GM18517 (cell line): ENCODE data around the gene KCNC2.

ENCODE experiments used
- ATAC-seq: cut with Tn5 transposase; IDR thresholded peaks from one replicate; pipeline ENCODE4 v1.9.1; 2021; ENCODE audit warnings: mild to moderate bottlenecking, moderate library complexity; ENCODE audit not compliant: unreplicated experiment

KCNC2 gene

DNA sequence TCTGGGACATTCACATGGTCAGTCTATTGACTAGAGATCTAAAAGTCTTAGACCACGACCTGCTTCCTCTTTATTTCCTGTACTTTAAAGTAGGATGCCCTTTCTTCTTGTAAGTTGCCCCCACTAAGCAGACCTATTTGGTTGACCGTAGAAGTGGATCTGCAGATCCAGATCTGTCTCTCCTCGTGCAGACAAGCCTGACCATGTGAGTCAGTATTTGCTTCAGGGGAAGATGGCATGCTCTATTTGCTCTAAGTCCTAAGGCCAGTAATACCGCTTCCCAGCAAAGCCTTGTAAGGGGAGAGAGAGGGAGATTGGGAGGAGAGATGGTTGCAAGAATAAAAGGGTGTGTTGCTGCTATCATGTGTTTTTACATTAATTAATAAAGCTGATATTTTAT lies 46.8 kb downstream of the KCNC2 start:
- ATAC-seq: no peak

- no peak for ATAC-seq
Measured at GRCh38 chr12:75161488-75161887, 48.2 kb downstream of the KCNC2 start.

DNA sequence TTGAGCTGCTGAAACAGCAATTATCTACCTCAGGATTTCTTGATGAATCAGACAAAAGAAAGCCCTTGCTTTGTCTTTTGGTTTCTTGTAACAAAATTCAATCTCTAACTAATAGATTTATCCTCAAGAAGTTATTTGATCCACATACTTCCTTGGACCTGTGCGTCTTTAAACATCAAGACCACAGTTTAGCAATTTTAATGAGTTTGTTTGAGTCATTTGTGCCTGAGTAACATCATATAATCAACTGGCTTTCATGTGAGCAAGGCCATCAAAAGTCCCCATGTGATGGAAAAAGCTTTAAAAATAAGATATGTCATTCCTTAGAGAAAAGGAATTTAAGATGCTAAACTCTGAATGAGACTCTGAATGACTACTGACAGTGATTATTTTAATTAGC lies 52.3 kb downstream of the KCNC2 start:
- no peak for ATAC-seq

DNA sequence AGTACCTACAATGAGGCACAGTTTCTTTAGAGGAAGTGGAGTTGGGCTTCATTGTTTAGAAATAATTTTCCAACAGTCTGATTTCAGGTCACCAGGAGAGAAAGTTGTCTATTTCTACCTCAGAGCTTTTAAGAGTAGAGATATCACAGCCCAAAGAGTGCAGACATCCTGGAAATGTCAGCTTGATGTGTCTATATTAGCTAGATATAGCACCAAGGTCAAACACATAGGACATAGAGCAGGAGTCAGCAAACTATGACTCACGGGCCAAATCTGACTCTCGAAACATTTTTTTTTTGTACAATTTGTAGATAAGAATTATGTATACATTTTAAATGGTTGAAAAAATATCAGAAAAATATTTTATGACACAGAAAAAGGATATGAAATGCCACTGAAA lies 53.7 kb downstream of the KCNC2 start:
- ATAC-seq: no peak

- no peak for ATAC-seq
Measured at GRCh38 chr12:75154388-75154787, 55.3 kb downstream of the KCNC2 start.

DNA sequence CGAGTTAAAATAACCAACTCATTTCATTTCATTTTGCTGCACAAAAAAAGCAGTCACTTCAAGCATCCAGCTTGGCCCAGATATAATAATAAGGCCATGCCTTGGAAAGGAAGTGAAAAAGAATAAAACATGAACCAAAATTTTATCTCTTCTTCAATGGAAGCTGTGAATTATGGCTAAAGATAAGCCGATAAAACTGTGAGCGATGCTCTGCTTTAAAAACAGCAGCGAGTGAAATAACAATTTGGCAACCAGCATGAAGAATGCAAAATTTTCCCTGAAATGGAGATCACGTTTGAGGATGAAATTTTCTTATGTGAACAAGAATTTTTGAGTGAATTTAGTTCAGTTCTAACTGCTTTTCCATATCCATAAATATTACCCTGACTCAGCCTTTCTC lies 70.4 kb downstream of the KCNC2 start:
- ATAC-seq: no peak

DNA sequence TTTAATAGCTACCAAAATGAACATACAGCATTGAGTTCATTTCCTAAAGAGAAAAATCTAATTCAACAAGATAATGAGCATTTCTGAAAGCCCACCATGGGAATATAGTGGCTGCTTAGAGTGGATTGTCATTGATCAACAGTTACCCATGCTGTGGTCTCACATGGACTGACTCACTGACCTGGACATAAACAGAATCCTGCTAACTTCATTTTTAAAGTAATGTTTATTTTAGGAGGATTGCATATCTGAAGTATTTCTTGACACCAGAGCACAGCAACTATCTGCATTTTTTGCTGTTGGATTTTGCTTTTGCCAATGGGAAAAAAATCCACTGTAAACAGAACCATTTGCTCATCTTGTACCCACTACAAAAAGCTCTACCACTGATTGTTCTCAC lies 71.7 kb downstream of the KCNC2 start:
- ATAC-seq: no peak

DNA sequence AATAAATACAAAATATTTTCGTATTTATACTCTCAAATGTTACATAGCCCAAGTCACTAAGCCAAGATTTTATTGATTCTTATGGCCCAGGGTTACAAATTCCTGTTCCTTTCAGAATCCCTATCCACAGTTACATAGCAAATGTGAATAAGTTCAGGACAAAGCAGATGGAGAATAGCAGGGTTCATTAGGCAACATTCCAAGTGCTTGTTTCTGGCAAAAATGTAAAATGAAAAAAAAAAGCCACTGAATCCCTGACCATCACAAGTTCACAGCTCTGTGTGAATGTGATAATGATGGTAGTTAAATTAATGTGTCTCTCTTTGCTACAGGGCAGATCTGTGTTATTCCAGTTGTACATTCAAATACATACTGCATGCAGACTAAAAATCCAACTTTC lies 74.6 kb downstream of the KCNC2 start:
- no peak for ATAC-seq

GRCh38 chr12:75130811-75131210 lies 78.8 kb downstream of the KCNC2 start:
- no peak for ATAC-seq

- no peak for ATAC-seq
Measured at GRCh38 chr12:75129275-75129674, 80.4 kb downstream of the KCNC2 start.

GRCh38 chr12:75121036-75121705 lies 88.5 kb downstream of the KCNC2 start:
- no peak for ATAC-seq

DNA sequence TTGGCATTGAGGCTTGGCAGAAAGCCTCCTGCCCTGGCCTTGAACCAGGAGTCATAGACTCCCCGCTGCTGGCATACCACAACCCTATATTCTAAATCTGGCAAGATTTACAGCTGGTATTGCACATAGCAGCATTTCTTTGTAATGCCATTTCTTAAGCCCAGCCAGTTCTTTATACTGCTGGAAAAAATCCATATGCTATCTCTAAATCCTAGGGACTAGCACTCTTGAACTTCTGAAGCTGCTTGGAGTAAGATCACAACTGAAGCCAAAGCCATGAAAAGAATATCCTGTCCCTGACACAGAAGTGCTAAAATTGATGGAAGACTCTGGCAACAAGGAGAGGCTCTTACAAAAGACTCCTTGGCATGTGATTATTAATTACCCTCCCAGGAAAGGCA lies 89.3 kb downstream of the KCNC2 start:
- no peak for ATAC-seq

DNA sequence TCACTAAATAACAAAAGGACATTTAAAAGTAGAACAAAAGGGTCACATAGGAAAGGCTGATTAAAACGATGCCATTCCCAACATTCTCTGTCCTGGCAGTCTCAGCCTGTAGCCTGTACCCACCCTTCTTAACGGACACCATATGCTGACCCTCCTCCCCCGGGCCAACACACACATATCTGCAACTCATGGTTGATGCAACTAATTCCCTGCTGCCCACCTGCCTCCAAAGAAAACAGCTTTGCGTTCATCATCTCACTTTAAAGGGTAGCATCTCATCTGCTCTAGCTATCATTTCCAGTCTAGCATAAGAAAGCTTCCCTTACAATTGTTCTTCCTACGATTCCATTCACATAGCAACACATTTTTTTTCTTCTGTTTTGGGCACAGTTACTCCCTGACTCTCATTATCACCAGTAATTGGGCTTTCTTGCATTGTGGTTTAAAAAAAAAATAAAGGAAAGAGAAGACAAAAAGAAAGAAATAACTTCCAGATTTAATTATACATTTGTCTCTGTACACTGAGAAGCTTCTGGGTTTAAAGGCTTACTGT lies 92.9 kb downstream of the KCNC2 start:
- ATAC-seq: no peak

- no peak for ATAC-seq
Measured at GRCh38 chr12:75115748-75116147, 93.9 kb downstream of the KCNC2 start.

GRCh38 chr12:75103822-75104221 lies 105.8 kb downstream of the KCNC2 start:
- ATAC-seq: no peak

- no peak for ATAC-seq
Measured at GRCh38 chr12:75101781-75102180, 107.9 kb downstream of the KCNC2 start.

DNA sequence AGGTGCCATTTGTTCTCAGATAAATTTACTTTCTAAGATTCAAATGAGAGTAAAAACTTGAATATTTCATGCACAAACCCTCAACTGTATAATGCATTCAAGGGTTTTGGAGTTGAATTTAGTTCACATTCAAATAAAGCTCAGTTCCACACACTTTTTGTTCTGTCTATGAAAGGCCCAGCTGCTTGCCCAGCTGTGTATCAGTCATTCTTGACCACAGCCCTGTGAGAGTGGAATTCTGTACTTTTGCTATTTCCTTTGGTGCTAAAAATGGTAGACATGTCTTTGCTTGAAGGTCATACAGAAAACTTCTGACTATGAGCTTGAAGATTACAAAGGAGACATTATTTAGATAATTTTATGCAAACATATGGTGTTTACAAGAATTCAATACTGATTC lies 110.4 kb downstream of the KCNC2 start:
- no peak for ATAC-seq

- no peak for ATAC-seq
Measured at GRCh38 chr12:75097003-75097402, 112.6 kb downstream of the KCNC2 start.

- ATAC-seq: no peak
Measured at GRCh38 chr12:75087654-75088053, 122.0 kb downstream of the KCNC2 start.

GRCh38 chr12:75086091-75087038 lies 123.3 kb downstream of the KCNC2 start:
- ATAC-seq: no peak

- ATAC-seq: no peak
Measured at GRCh38 chr12:75081305-75081704, 128.3 kb downstream of the KCNC2 start.

DNA sequence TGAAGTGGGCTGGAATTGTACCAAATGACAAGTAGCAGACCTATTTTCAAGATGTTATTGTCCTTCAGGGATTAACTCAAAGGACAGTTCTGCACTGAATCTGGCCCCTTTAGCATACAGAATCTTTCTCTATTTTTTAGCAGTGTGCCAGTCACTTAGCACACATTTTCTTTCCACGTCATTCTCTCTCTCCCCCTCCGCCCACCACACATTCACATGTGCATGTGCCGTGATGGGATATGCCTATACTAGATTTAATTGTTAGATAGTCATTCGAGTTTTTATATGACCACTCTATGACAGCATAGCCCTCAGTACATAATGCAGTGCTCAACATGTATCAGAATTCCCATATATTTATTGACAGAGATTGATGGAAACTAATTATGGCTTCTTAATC lies 129.1 kb downstream of the KCNC2 start:
- no peak for ATAC-seq
